H1 (cell line): ENCODE measurements around the gene ARMC9. TPM values are rescaled to one million over a fixed set of nuclear protein-coding genes. Genes with fewer than 3 reads are reported as not detected.

Experiments used
- CHD7 ChIP-seq: fragments of 300-600 bp; sonication (generic); IDR thresholded peaks from 2 replicates; pipeline ENCODE4 v1.7.1; 2012; ENCODE audit warnings: low read length, moderate library complexity, mild to moderate bottlenecking, inconsistent platforms; ENCODE audit not compliant: insufficient replicate concordance
- HDAC2 ChIP-seq, 2 experiments: fragments of 300-600 bp in 1 of 2; sonication (generic) in 1 of 2; IDR thresholded peaks; 2 replicates each; pipeline ENCODE4 v1.6.1; 2011 to 2012; ENCODE audit warnings: low read depth in 2 of 2, low read length in 2 of 2, mild to moderate bottlenecking in 2 of 2, moderate library complexity in 2 of 2, borderline replicate concordance in 1 of 2, inconsistent platforms in 1 of 2
- MAFK ChIP-seq: IDR thresholded peaks from 2 replicates; pipeline ENCODE4 v1.6.1; 2012; ENCODE audit warnings: low read depth, mild to moderate bottlenecking, improper control_type of control experiment, low read length
- NRF1 ChIP-seq: IDR thresholded peaks from 2 replicates; pipeline ENCODE4 v1.6.1; 2011; ENCODE audit warnings: mild to moderate bottlenecking, low read depth, low read length, improper control_type of control experiment
- PHF8 ChIP-seq: fragments of 200-600 bp; sonication (generic); conservative IDR thresholded peaks from 2 replicates; pipeline ENCODE4 v1.7.1; 2012; ENCODE audit warnings: low read depth, mild to moderate bottlenecking, inconsistent platforms, low read length, moderate library complexity
- POLR2A ChIP-seq, 2 experiments: IDR thresholded peaks; 1 replicate in 1 of 2; 2 replicates in 1 of 2; pipeline ENCODE4 v1.6.1; 2011; ENCODE audit warnings: low read depth in 2 of 2, low read length in 2 of 2, mild to moderate bottlenecking in 2 of 2; ENCODE audit errors: control extremely low read depth in 1 of 2
- SIRT6 ChIP-seq: IDR thresholded peaks from one replicate; pipeline ENCODE4 v1.7.1; 2012; ENCODE audit warnings: low read length, inconsistent platforms
- SIX5 ChIP-seq: IDR thresholded peaks from 2 replicates; pipeline ENCODE4 v1.6.1; 2011; ENCODE audit warnings: mild to moderate bottlenecking, low read depth, low read length
- TAF7 ChIP-seq: optimal IDR thresholded peaks from 2 replicates; pipeline ENCODE3; 2011; ENCODE audit warnings: low read depth, mild to moderate bottlenecking, inconsistent platforms, low read length, moderate library complexity, borderline replicate concordance
- YY1 ChIP-seq: IDR thresholded peaks from 2 replicates; pipeline ENCODE4 v1.6.1; 2011; ENCODE audit warnings: low read depth, mild to moderate bottlenecking, low read length
- polyA plus RNA-seq, 7 experiments: library from polyadenylated mRNA; depleted of rRNA in 3 of 7; stranded (reverse) in 5 of 7; unstranded in 2 of 7; fragments of >200 nt in 5 of 7; fragments of 200-250 nt in 2 of 7; gene quantifications; 1 replicate in 5 of 7; 2 replicates in 1 of 7; 4 replicates in 1 of 7; pipeline versions ENCODE4 v1.2.1 to v1.2.3, GENCODE V29; 2011 to 2013; ENCODE audit warnings: missing spikeins in 2 of 7, mixed read lengths in 2 of 7
- total RNA-seq: library from RNA; stranded (reverse); fragmentation: NEBNext Ultra II Directional; extraction: Animal tissue kit (Norgen Biotek cat#: 25700); gene quantifications from 2 replicates; pipeline ENCODE4 v1.2.1, GENCODE V29; 2021

Gene ARMC9
- total and polyA plus RNA-seq, 2 of the 8 experiments (the other 6 are each of a cell fraction or from before 2014, with no cell fraction given): 23.2 to 36.1 TPM

- TF ChIP-seq CHD7 (no peak), HDAC2 (IDR thresholded peaks at IDR 0.05; ENCODE audit: borderline replicate concordance in 1 of 2, low read depth in 2 of 2, low read length in 2 of 2) (no peak), TAF7 (no peak), SIRT6 (no peak), PHF8 (no peak), YY1 (no peak), SIX5 (no peak), NRF1 (no peak), POLR2A (IDR thresholded peaks at IDR 0.05; ENCODE audit: control extremely low read depth in 1 of 2, low read depth in 2 of 2, low read length in 2 of 2) (no peak), MAFK (no peak)
These were observed 200.8 kb downstream of the ARMC9 start (continued) for GRCh38 chr2:231399046-231399852.
